ENCODE data around the gene POLR2L. TPM values are rescaled to one million over a fixed set of nuclear protein-coding genes. Genes with fewer than 3 reads are reported as not detected.

The POLR2L gene
- total RNA-seq, 1 experiment from 2014 or later = 183 TPM

- DNase-seq (ENCODE audit: low read depth) = no peak
Observed at GRCh38 chr11:826836-827145, 15.5 kb downstream of the POLR2L start.

- no peak for DNase-seq (ENCODE audit: low read depth)
Observed at GRCh38 chr11:826227-826621, 16.1 kb downstream of the POLR2L start.

- no peak for DNase-seq (ENCODE audit: low read depth)
Observed at GRCh38 chr11:825366-826226, 16.7 kb downstream of the POLR2L start.

- DNase-seq (ENCODE audit: low read depth) = no peak
Observed at GRCh38 chr11:824942-825341, 17.4 kb downstream of the POLR2L start.

- no peak for DNase-seq (ENCODE audit: low read depth)
Observed at GRCh38 chr11:824292-824880, 17.9 kb downstream of the POLR2L start.

GRCh38 chr11:823441-824291, 18.7 kb downstream of the POLR2L start:
- DNase-seq (ENCODE audit: low read depth) = no peak

GRCh38 chr11:821512-822371, 20.6 kb downstream of the POLR2L start:
- DNase-seq (ENCODE audit: low read depth) = peak; percentile 41

GRCh38 chr11:820655-821511, 21.4 kb downstream of the POLR2L start:
- peak; percentile 83 for DNase-seq (ENCODE audit: low read depth)

- DNase-seq (ENCODE audit: low read depth) = peak; percentile 77
Observed at GRCh38 chr11:819943-820649, 22.2 kb downstream of the POLR2L start.

- DNase-seq (ENCODE audit: low read depth) = peak; percentile 81
Observed at GRCh38 chr11:819129-819931, 23.0 kb downstream of the POLR2L start.

- DNase-seq (ENCODE audit: low read depth) = no peak
Observed at GRCh38 chr11:818396-819128, 23.8 kb downstream of the POLR2L start, which contains the start of gene PNPLA2. Gene PNPLA2, plus strand, starts transcription at chr11:818914. Its CDS starts 805 bp downstream, at chr11:819719.

GRCh38 chr11:816433-816779, 25.9 kb downstream of the POLR2L start:
- DNase-seq (ENCODE audit: low read depth) = no peak

GRCh38 chr11:815675-816432, 26.5 kb downstream of the POLR2L start:
- no peak for DNase-seq (ENCODE audit: low read depth)

- DNase-seq (ENCODE audit: low read depth) = no peak
Observed at GRCh38 chr11:813456-814096, 28.8 kb downstream of the POLR2L start.

- no peak for DNase-seq (ENCODE audit: low read depth)
Observed at GRCh38 chr11:813072-813455, 29.3 kb downstream of the POLR2L start.

GRCh38 chr11:812390-812789, 29.9 kb downstream of the POLR2L start:
- no peak for DNase-seq (ENCODE audit: low read depth)

Data from RPMI7951 (cell line).